Measurements from ENCODE around the gene MAP1LC3B2. TPM values are rescaled to one million over a fixed set of nuclear protein-coding genes. Genes with fewer than 3 reads are reported as not detected.

The MAP1LC3B2 gene
- total RNA-seq, 6 donors from 2014 or later = 1.5 to 5.7 (median 2.5) TPM; not detected in 2

GRCh38 chr12:116614194-116614915 lies 55.2 kb downstream of the MAP1LC3B2 start:
- no peaks in the 10 kb centered on the region for H3K36me3 ChIP-seq
- H3K4me3 ChIP-seq = no peak overlapping the region
- no peaks in the 10 kb centered on the region for H3K27me3 ChIP-seq
- ATAC-seq (ENCODE audit: low FRiP score in 2 of 2) = no peak
- DNase-seq = no peak
- H3K4me1 ChIP-seq = peaks cover 0 to 9% (median 3%) of the 10 kb centered on the region in 4 donors
- H3K9me3 ChIP-seq = no peaks in the 10 kb centered on the region
- 84 to 94% methylated on average over 7 to 11 of the region's 11 CpGs for WGBS, 2 donors
- TF ChIP-seq POLR2AphosphoS5 (IDR thresholded peaks at IDR 0.05) (no peak), EP300 (IDR thresholded peaks at IDR 0.05) (no peak), CTCF (IDR thresholded peaks at IDR 0.05) (no peak), POLR2A (IDR thresholded peaks at IDR 0.05) (no peak)
- H3K27ac ChIP-seq = no peak overlapping the region

DNA sequence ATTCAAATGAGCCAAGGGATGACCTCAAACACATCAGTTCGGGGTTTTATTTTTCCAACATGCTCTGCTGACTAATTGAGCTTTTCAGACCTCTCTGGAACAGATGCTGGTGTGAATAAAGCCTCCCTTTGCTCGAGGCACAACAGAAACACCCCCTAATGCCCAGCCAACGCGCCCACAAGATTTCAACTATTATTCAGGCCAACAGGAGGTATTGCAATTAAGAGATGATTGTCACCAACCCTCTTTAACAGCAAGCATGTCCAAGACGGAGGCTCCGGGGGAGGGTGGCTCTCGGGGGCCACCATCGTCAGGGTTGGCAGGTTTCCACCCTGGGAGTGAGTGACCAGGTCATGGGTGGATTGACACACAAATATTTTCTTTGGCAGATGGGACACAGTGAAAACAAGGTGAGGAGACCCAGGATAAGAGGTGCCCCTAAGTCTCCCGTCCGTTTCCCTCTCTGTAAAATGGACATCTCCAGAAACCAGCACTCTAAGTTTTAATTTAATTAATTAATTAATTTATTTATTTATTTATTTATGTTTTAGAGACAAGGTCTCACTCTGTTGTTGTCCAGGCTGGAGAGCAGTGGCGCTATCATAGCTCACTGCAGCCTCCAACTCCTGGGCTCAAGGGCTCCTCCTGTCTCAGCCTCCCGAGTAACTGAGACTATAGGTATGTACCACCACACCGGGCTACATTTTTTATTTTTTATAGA lies 56.1 kb downstream of the MAP1LC3B2 start:
- Histone ChIP-seq H3K4me1 (peaks cover 0 to 10% (median 5%) of the 10 kb centered on the region in 4 donors), H3K27me3 (no peaks in the 10 kb centered on the region), H3K36me3 (no peaks in the 10 kb centered on the region), H3K9me3 (no peaks in the 10 kb centered on the region), H3K4me3 (no peak overlapping the region), H3K27ac (no peak overlapping the region)
- DNase-seq = no peak
- WGBS, 2 donors = 78 to 79% methylated on average over 13 of the region's 13 CpGs
- no peak for ATAC-seq (ENCODE audit: low FRiP score in 2 of 2)
- TF ChIP-seq EP300 (IDR thresholded peaks at IDR 0.05) = no peak
- no peak for TF ChIP-seq POLR2AphosphoS5 (IDR thresholded peaks at IDR 0.05)
- TF ChIP-seq POLR2A (IDR thresholded peaks at IDR 0.05) = no peak
- TF ChIP-seq CTCF (IDR thresholded peaks at IDR 0.05) = no peak

DNA sequence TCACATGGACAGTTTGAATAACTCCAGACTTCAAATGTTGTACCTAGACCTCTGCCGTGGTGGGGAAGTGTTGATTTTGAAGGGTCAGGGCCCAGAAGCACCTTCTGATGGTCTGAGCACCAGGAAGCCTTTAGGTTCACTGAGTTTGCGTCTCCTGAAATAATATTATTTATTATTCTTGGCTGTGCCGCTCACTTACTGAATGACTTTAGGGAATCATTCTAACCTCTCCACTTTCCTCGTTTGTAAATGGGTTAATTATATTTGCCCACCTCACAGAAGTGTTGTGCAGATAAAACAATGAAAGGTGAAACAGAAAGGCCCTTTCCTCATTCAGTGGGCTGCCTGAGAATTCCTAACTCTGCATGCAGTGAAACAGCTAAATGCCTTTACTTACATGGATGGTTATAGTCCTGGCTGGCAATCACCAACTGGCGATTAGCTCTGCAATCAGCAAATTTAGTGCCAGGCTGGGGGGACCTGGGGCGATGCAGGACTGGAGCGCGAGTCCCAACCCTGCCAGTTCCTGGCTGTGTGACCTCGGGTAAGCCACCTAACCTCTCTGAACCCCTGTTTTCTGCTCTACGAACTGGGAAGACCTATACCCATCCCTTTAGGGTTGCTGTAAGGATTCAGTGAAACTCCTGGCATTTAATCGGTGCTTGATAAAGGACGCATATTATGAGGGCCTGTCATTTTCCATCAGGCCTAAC lies 57.5 kb downstream of the MAP1LC3B2 start:
- no peak for DNase-seq
- no peaks in the 10 kb centered on the region for H3K36me3 ChIP-seq
- H3K27me3 ChIP-seq = no peaks in the 10 kb centered on the region
- no peak overlapping the region for H3K4me3 ChIP-seq
- H3K27ac ChIP-seq = no peak overlapping the region
- peaks cover 0 to 7% (median 3%) of the 10 kb centered on the region in 4 donors for H3K4me1 ChIP-seq
- no peaks in the 10 kb centered on the region for H3K9me3 ChIP-seq
- ATAC-seq (ENCODE audit: low FRiP score in 2 of 2) = no peak
- WGBS, 2 donors = 76 to 86% methylated on average over 12 of the region's 12 CpGs
- TF ChIP-seq POLR2AphosphoS5 (IDR thresholded peaks at IDR 0.05) = no peak
- TF ChIP-seq POLR2A (IDR thresholded peaks at IDR 0.05) = no peak
- TF ChIP-seq CTCF (IDR thresholded peaks at IDR 0.05) = no peak
- TF ChIP-seq EP300 (IDR thresholded peaks at IDR 0.05) = no peak

- no peak for ATAC-seq (ENCODE audit: low FRiP score in 2 of 2)
- no peak for DNase-seq
- Histone ChIP-seq H3K27me3 (no peaks in the 10 kb centered on the region), H3K27ac (no peak overlapping the region), H3K36me3 (no peaks in the 10 kb centered on the region), H3K4me1 (peaks cover 0 to 7% (median 3%) of the 10 kb centered on the region in 4 donors), H3K4me3 (no peak overlapping the region), H3K9me3 (no peaks in the 10 kb centered on the region)
- TF ChIP-seq EP300 (IDR thresholded peaks at IDR 0.05) (no peak), CTCF (IDR thresholded peaks at IDR 0.05) (no peak), POLR2AphosphoS5 (IDR thresholded peaks at IDR 0.05) (no peak), POLR2A (IDR thresholded peaks at IDR 0.05) (no peak)
- WGBS, 2 donors = 60 to 74% methylated on average over 3 of the region's 3 CpGs
Observed at GRCh38 chr12:116619246-116619645, 60.1 kb downstream of the MAP1LC3B2 start.

Data from upper lobe of left lung (tissue), 6 donors.